Keratinocyte (primary cell): ENCODE results near the gene DSE.

ENCODE experiments used
- EZH2 ChIP-seq: IDR thresholded peaks from one replicate; pipeline ENCODE4 v1.6.1; 2012; ENCODE audit warnings: inconsistent platforms, mild to moderate bottlenecking, low read length, moderate library complexity
- TF ChIP-seq, protein P1 (sequence below), 3 experiments: IDR thresholded peaks in 1 of 3; conservative IDR thresholded peaks in 1 of 3; optimal IDR thresholded peaks in 1 of 3; 2 replicates in 2 of 3; 3 replicates in 1 of 3; pipeline versions ENCODE3 to v1.5.1; 2011; ENCODE audit warnings: low read length in 3 of 3, mild to moderate bottlenecking in 3 of 3, moderate library complexity in 2 of 3, control low read depth in 1 of 3, inconsistent platforms in 1 of 3; ENCODE audit not compliant: insufficient read depth in 2 of 3; ENCODE audit errors: extremely low read depth in 1 of 3

- TF ChIP-seq, protein P1, sequence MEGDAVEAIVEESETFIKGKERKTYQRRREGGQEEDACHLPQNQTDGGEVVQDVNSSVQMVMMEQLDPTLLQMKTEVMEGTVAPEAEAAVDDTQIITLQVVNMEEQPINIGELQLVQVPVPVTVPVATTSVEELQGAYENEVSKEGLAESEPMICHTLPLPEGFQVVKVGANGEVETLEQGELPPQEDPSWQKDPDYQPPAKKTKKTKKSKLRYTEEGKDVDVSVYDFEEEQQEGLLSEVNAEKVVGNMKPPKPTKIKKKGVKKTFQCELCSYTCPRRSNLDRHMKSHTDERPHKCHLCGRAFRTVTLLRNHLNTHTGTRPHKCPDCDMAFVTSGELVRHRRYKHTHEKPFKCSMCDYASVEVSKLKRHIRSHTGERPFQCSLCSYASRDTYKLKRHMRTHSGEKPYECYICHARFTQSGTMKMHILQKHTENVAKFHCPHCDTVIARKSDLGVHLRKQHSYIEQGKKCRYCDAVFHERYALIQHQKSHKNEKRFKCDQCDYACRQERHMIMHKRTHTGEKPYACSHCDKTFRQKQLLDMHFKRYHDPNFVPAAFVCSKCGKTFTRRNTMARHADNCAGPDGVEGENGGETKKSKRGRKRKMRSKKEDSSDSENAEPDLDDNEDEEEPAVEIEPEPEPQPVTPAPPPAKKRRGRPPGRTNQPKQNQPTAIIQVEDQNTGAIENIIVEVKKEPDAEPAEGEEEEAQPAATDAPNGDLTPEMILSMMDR (optimal IDR thresholded peaks at IDR 0.05 in 1 of 3, IDR thresholded peaks at IDR 0.05 in 1 of 3, conservative IDR thresholded peaks at IDR 0.05 in 1 of 3; ENCODE audit: extremely low read depth in 1 of 3, insufficient read depth in 2 of 3, low read length in 3 of 3): no peak
- no peak for TF ChIP-seq EZH2
These were observed 81.8 kb downstream of the DSE start for GRCh38 chr6:116452531-116452930.
